T1000 (cell line): Measurements from ENCODE around the gene MYO5C.

Experiments
- DNase-seq: peaks from one replicate; lab custom pipeline; 2025; ENCODE audit warnings: mixed read lengths; lab: John Stamatoyannopoulos, UW

Gene MYO5C

GRCh38 chr15:52146776-52147175 lies 148.8 kb downstream of the MYO5C start:
- DNase-seq: no peak

GRCh38 chr15:52146261-52146660 lies 149.3 kb downstream of the MYO5C start:
- DNase-seq: no peak

DNA sequence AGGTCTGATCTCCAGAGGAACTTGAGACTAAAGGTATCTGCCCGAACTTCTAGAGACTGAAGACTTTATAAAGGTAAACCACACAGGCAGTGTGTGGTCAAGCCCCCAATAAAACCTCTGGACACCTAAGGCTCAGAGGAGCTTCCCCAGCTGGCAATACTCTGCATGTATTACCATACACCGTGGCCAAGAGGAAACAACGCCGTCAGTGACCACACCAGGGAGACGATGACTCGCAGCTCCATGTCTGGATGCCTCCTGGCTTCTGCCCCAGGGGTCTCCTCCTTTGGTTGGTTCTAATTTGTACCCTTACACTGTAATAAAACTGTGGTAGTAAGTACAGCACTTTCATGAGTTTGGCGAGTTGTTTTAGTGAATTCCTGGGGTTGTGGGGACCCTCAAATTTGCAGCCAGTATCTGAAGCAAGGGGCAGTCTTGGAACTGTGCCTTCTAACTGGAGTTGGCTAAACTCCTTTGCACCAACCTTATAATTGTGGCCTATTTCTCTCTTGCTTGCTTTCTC lies 150.9 kb downstream of the MYO5C start:
- DNase-seq: peak; percentile 30

DNA sequence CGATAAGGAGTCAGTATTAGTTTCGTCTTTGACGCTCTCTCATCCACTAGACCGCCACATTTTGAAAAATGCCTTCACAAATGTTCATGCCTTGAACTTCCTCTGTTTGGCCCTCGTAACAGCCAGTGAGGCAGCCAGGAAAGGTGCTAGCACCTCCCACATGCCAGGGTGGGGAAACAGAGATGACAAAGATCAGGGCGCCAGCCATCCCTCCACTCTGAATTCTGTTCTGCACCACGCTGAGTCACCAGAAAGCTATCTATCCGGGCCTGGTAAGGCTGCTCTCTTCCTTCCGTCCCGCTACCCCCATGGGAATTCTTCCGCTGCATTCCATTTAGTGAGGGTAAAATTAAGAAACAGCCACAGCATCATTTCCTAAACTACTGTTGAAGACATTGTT lies 151.7 kb downstream of the MYO5C start:
- peak; percentile 88 for DNase-seq
